Measurements from ENCODE around the gene CEP89.

GRCh38 chr19:32998722-32999121 lies 27.0 kb upstream of the CEP89 start:
- TF ChIP-seq POLR2A (IDR thresholded peaks at IDR 0.05), result no peak
- TF ChIP-seq, protein P1, sequence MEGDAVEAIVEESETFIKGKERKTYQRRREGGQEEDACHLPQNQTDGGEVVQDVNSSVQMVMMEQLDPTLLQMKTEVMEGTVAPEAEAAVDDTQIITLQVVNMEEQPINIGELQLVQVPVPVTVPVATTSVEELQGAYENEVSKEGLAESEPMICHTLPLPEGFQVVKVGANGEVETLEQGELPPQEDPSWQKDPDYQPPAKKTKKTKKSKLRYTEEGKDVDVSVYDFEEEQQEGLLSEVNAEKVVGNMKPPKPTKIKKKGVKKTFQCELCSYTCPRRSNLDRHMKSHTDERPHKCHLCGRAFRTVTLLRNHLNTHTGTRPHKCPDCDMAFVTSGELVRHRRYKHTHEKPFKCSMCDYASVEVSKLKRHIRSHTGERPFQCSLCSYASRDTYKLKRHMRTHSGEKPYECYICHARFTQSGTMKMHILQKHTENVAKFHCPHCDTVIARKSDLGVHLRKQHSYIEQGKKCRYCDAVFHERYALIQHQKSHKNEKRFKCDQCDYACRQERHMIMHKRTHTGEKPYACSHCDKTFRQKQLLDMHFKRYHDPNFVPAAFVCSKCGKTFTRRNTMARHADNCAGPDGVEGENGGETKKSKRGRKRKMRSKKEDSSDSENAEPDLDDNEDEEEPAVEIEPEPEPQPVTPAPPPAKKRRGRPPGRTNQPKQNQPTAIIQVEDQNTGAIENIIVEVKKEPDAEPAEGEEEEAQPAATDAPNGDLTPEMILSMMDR (IDR thresholded peaks at IDR 0.05), result no peak
